ENCODE data around the gene STIL.

STIL gene

DNA sequence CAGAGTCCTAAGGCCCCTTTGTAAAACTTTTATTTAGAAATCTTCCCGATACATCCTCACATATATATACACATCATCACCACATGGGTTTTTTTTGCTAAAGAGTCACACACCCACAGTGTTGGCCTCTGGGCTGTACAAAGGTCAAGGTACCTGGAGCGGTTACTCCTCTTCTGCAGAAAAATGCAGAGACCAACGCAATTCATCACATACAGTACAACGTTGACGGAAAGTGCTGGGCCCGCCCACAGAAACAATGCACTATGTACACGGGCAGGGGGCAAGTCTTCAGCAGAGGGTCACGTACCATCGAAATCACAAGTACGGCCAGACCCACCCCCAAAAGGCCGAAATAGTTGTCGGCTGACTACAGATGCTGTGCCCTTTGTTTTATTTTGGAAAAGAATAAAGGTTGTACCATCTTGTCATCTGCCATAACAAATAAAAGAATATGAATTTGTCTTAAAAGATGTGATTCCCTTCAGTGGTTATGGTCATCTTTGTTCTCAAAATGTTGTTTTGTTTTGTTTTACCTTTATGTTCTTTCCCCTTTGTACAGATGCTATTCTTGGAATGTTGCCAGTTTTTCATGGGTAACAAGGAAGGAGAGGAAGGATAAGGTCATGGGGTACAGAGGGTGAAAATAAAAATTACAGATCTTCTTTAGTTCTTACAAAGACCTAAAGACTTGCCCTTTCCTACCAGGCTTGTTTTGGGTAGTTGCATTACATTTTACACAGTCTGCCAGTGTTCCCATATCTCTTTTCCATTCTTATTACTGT is 97.5 kb downstream of the STIL start:
- no peak overlapping the region for H3K9ac ChIP-seq (ENCODE audit: low read depth, low read length)
- H3K36me3 ChIP-seq (ENCODE audit: insufficient read depth, low read length): no peaks in the 10 kb centered on the region
- no peak overlapping the region for H3K27ac ChIP-seq (ENCODE audit: low read depth, low read length)
- H3K4me1 ChIP-seq (ENCODE audit: insufficient read depth, low read length): no peaks in the 10 kb centered on the region
- peaks cover 57% of the 10 kb centered on the region for H3K27me3 ChIP-seq (ENCODE audit: insufficient read depth, low read length)
- no peak overlapping the region for H3K4me3 ChIP-seq (ENCODE audit: low read length)
- H3K9me3 ChIP-seq (ENCODE audit: insufficient read depth, low read depth, low read length): no peaks in the 10 kb centered on the region
- WGBS: 92% methylated on average over 12 of the region's 12 CpGs

DNA sequence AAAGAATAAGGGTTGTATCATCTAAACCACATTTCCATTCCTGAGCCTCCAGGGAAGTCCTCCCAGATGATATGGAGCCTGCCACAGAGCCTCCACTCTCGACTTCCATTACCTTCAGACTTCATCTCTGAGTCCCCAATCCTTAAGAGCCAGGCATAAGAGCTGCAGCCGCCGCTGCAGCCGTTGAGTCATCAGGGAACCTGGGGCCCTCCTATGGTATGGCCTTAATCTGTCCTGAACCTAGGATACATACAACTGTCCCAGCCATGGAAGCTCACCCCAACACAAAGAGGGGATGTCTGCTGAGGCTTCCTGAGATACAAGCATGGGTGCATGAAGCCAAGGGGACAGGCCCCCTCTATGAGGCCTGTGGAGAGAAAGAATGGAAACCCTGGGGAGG is 98.2 kb downstream of the STIL start:
- H3K27me3 ChIP-seq (ENCODE audit: insufficient read depth, low read length): peaks cover 55% of the 10 kb centered on the region
- H3K27ac ChIP-seq (ENCODE audit: low read depth, low read length): no peak overlapping the region
- no peaks in the 10 kb centered on the region for H3K4me1 ChIP-seq (ENCODE audit: insufficient read depth, low read length)
- no peaks in the 10 kb centered on the region for H3K36me3 ChIP-seq (ENCODE audit: insufficient read depth, low read length)
- H3K9ac ChIP-seq (ENCODE audit: low read depth, low read length): no peak overlapping the region
- WGBS: 79% methylated on average over 4 of the region's 4 CpGs
- H3K9me3 ChIP-seq (ENCODE audit: insufficient read depth, low read depth, low read length): no peaks in the 10 kb centered on the region
- no peak overlapping the region for H3K4me3 ChIP-seq (ENCODE audit: low read length)

DNA sequence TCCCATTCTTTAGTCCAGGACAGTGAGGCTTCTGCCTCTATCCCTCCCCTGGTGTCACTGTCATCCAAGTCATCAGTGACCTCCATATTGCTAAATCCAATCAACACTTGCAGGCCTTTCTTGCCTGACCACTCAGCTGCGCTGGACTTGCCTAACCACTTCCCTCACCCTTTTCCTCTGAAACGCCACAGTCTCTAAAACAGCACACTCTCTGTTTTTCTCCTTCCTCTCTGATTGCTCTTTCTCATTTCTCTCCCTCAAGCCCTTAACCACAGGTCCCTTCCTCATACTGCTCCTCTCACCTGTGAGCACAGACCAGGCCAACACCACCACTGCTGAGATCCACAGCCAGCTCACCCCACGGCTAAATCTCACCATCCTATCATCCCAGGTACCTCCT is 99.4 kb downstream of the STIL start:
- no peak overlapping the region for H3K9ac ChIP-seq (ENCODE audit: low read depth, low read length)
- H3K4me3 ChIP-seq (ENCODE audit: low read length): no peak overlapping the region
- H3K27me3 ChIP-seq (ENCODE audit: insufficient read depth, low read length): peaks cover 57% of the 10 kb centered on the region
- WGBS: 88% methylated on average over 3 of the region's 3 CpGs
- H3K4me1 ChIP-seq (ENCODE audit: insufficient read depth, low read length): no peaks in the 10 kb centered on the region
- H3K36me3 ChIP-seq (ENCODE audit: insufficient read depth, low read length): no peaks in the 10 kb centered on the region
- no peak overlapping the region for H3K27ac ChIP-seq (ENCODE audit: low read depth, low read length)
- H3K9me3 ChIP-seq (ENCODE audit: insufficient read depth, low read depth, low read length): no peaks in the 10 kb centered on the region

DNA sequence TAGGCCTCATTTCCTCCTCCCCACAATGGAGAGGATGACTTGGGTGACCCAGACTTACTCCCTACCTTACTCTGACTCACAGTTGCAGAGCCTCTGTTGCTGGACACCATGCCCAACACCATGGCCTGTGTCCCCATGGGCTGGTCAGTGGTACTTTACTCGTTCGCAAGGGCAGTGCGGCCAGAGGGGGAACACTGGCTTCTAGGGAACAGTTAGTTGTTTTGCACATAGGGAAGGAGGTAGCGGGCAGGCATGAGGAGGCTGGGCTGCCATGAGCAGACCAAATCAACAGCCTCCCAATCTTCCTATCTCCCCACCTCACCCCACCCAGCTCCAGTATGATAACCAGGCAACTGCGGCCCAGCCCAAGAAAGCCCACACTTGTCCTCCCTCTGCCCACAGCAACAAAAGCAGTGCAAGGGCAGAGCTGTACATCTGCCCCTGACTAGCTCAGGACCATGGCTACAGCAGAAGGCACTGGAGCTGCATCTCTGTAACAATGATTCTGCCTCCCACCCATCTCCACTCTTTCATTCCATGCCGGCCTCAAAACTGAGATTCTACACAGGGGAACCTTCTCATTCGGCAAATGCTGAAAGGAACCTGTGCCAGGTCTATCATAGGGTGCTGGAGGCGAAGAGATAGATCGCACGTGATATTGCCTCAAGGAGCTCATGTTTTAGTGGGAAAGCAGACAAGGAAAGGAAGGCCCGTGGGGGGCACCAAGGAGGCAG is 100.5 kb downstream of the STIL start:
- Histone ChIP-seq H3K9ac (ENCODE audit: low read depth, low read length) (no peak overlapping the region), H3K4me1 (ENCODE audit: insufficient read depth, low read length) (0 out of 2 replicates have a peak, but pooled peaks cover 9% of the 10 kb centered on the region), H3K9me3 (ENCODE audit: insufficient read depth, low read depth, low read length) (no peaks in the 10 kb centered on the region), H3K27me3 (ENCODE audit: insufficient read depth, low read length) (peaks cover 57% of the 10 kb centered on the region), H3K27ac (ENCODE audit: low read depth, low read length) (no peak overlapping the region), H3K36me3 (ENCODE audit: insufficient read depth, low read length) (no peaks in the 10 kb centered on the region), H3K4me3 (ENCODE audit: low read length) (no peak overlapping the region)
- WGBS: 73% methylated on average over 10 of the region's 11 CpGs

DNA sequence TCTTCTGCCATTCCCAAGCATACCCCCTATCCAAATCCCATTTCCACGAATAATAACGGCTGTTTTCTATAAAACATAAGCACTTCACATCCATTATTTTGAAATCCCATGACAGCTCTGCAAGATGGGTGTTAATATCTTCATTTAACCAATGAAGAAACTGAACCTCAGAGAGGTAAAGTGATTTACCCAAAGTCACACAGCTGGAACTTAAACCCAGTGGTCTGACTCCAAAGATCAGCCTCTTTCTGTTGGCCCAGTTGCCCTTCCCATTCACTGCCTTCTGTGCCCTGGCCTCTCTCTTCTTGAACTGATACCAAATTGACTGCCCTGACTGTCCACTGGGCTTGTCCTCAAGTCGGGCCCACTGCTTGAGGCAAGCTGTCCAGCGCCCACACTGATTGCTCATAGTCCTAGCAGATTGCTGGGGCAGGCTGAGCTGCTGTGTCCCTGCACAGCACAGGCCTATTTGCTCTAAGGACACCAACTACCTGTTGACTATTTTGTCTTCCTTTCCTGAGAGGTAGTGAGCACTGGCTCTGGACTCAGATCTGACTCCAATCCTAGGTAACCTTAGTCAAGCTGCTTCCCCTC is 101.2 kb downstream of the STIL start:
- no peaks in the 10 kb centered on the region for H3K36me3 ChIP-seq (ENCODE audit: insufficient read depth, low read length)
- H3K4me1 ChIP-seq (ENCODE audit: insufficient read depth, low read length): peaks cover 15% of the 10 kb centered on the region; the same call in 1 of the 2 replicates
- no peak overlapping the region for H3K4me3 ChIP-seq (ENCODE audit: low read length)
- H3K27me3 ChIP-seq (ENCODE audit: insufficient read depth, low read length): peaks cover 57% of the 10 kb centered on the region
- no peak overlapping the region for H3K9ac ChIP-seq (ENCODE audit: low read depth, low read length)
- 92% methylated on average over 4 of the region's 4 CpGs for WGBS
- H3K27ac ChIP-seq (ENCODE audit: low read depth, low read length): no peak overlapping the region
- H3K9me3 ChIP-seq (ENCODE audit: insufficient read depth, low read depth, low read length): no peaks in the 10 kb centered on the region

DNA sequence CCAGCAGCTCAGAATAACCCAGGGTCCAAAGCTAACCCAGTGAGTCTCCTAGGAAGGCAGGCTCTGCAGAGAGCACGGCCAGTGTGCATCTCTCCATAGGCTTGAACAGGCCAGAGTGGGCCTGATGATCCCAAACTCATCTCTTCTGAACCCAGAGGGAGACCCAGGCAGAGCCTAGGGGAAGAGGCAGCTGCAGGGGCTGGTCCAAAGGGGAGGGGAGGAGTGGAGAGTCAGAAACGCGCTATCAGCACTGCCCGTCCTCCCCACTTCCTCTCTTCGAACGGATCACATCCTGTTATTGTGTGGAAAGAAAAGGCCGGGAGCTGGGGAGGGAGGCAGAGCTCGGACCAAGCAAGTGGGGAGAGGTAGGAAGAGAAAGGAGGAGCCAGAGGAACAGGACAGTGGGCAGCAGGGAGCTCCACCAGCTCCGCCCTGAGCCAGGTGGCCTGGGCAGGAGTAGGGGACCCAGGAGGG is 102.1 kb downstream of the STIL start:
- H3K4me1 ChIP-seq (ENCODE audit: insufficient read depth, low read length): peaks cover 15% of the 10 kb centered on the region; the same call in 1 of the 2 replicates
- WGBS: 62% methylated on average over 9 of the region's 9 CpGs
- H3K27me3 ChIP-seq (ENCODE audit: insufficient read depth, low read length): peaks cover 62% of the 10 kb centered on the region
- no peak overlapping the region for H3K27ac ChIP-seq (ENCODE audit: low read depth, low read length)
- H3K36me3 ChIP-seq (ENCODE audit: insufficient read depth, low read length): no peaks in the 10 kb centered on the region
- no peak overlapping the region for H3K9ac ChIP-seq (ENCODE audit: low read depth, low read length)
- H3K9me3 ChIP-seq (ENCODE audit: insufficient read depth, low read depth, low read length): no peaks in the 10 kb centered on the region
- no peak overlapping the region for H3K4me3 ChIP-seq (ENCODE audit: low read length)

DNA sequence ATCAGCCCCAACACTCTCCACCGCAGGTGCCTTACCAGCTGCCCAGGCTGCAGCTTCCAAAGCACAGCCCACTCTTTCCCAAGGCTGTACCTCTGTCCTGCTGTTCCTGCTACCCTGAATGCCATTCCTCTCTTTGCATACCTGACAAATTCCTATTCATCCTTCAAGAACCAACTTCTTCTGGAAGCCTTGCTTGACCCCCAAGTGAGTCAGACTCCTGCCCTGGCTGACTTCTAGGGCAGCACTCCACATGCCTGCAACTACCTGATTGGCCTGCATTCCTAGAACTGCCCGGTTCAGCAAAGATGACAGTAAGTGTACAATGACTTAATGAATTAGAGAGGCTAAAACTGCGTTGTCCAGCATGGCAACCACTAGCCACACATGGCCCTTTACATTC is 103.3 kb downstream of the STIL start:
- Histone ChIP-seq H3K4me1 (ENCODE audit: insufficient read depth, low read length) (peaks cover 15% of the 10 kb centered on the region; the same call in 1 of the 2 replicates), H3K4me3 (ENCODE audit: low read length) (no peak overlapping the region), H3K36me3 (ENCODE audit: insufficient read depth, low read length) (no peaks in the 10 kb centered on the region), H3K27me3 (ENCODE audit: insufficient read depth, low read length) (peaks cover 62% of the 10 kb centered on the region), H3K27ac (ENCODE audit: low read depth, low read length) (no peak overlapping the region), H3K9me3 (ENCODE audit: insufficient read depth, low read depth, low read length) (no peaks in the 10 kb centered on the region), H3K9ac (ENCODE audit: low read depth, low read length) (no peak overlapping the region)
- WGBS: 79% methylated on average over 3 of the region's 3 CpGs

DNA sequence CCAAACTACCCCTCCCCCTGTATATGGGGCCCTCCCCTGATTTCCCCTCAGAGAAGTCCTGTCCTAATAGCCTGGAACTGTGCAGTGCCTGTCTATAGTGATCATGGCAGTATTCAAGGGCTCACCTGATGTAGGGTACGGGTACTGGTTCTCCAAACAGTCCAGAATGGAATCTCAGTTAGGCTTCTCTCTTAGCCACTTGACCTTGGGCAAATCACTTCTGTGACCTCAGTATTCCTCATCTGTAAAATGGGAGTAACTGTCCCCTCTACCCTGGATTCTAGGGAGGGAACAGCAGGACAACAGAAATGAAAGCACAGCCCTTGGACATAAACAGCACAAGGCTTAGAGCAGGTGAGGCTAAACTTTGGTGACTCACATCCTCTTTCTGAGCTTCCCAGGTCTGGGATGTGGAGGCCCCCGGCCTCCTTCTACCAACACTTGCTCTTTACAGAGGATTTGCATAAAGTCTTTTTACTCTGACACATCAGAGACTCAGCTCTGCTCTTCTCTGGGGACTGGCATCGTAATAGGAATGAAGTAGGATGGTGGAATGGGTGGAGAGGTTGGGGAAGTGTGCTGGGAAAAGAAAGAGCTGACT is 104.1 kb downstream of the STIL start:
- Histone ChIP-seq H3K9me3 (ENCODE audit: insufficient read depth, low read depth, low read length) (no peaks in the 10 kb centered on the region), H3K9ac (ENCODE audit: low read depth, low read length) (no peak overlapping the region), H3K4me1 (ENCODE audit: insufficient read depth, low read length) (peaks cover 15% of the 10 kb centered on the region; the same call in 1 of the 2 replicates), H3K4me3 (ENCODE audit: low read length) (no peak overlapping the region), H3K27ac (ENCODE audit: low read depth, low read length) (no peak overlapping the region), H3K36me3 (ENCODE audit: insufficient read depth, low read length) (no peaks in the 10 kb centered on the region), H3K27me3 (ENCODE audit: insufficient read depth, low read length) (peaks cover 60% of the 10 kb centered on the region)
- WGBS: 53% methylated on average over 3 of the region's 3 CpGs

DNA sequence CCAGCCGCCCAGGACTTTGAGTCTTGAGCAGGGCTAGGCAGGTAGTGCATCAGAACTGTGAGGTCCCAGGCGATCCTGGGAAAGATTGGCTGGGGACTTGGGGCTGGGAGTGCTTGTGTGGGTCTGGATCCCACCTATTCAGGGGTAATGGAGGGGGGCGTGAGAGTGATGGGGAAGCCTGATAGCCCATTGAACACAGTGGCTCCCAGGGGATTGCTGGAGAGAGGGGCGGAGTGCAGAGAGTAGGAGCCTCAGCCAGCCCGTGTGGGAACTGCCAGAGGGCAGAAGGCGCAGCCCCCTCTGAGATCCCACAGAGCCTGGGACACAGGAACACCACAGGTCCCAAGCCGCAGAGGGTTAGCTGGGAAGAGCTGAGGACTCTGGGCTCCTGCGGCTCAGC is 104.9 kb downstream of the STIL start:
- Histone ChIP-seq H3K27me3 (ENCODE audit: insufficient read depth, low read length) (peaks cover 58% of the 10 kb centered on the region), H3K36me3 (ENCODE audit: insufficient read depth, low read length) (no peaks in the 10 kb centered on the region), H3K4me3 (ENCODE audit: low read length) (no peak overlapping the region), H3K27ac (ENCODE audit: low read depth, low read length) (no peak overlapping the region), H3K9me3 (ENCODE audit: insufficient read depth, low read depth, low read length) (no peaks in the 10 kb centered on the region), H3K9ac (ENCODE audit: low read depth, low read length) (no peak overlapping the region), H3K4me1 (ENCODE audit: insufficient read depth, low read length) (peaks cover 15% of the 10 kb centered on the region; the same call in 1 of the 2 replicates)
- 41% methylated on average over 8 of the region's 8 CpGs for WGBS

DNA sequence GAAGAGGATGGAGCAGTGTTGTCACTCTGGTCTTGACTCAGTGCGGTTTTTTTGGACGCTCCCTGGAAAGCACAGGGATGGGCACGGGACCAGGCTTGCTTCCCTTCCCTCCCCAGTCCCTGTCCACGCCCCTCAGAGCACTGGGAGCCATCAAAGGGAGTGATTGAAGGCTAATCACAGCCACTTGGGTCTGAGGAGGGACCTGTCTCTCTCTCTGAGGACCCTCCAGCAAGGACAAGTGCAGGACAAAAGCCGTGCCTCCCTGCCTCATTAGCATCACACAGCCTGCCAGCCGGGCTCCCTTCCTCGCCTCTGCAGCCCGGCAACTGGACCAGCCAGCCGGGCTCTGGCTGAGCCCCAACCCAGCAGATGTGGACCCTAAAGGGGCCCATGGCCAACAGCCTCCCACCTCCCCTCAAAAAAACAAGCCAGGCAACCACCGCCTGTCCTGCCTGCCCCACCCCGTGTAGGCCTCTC is 105.5 kb downstream of the STIL start:
- H3K4me3 ChIP-seq (ENCODE audit: low read length): peak overlapping the region; percentile 26; the same call in 1 of the 2 replicates
- no peaks in the 10 kb centered on the region for H3K36me3 ChIP-seq (ENCODE audit: insufficient read depth, low read length)
- no peaks in the 10 kb centered on the region for H3K9me3 ChIP-seq (ENCODE audit: insufficient read depth, low read depth, low read length)
- 5% methylated on average over 11 of the region's 11 CpGs for WGBS
- H3K9ac ChIP-seq (ENCODE audit: low read depth, low read length): no peak overlapping the region
- peaks cover 15% of the 10 kb centered on the region; the same call in 1 of the 2 replicates for H3K4me1 ChIP-seq (ENCODE audit: insufficient read depth, low read length)
- H3K27ac ChIP-seq (ENCODE audit: low read depth, low read length): no peak overlapping the region
- peaks cover 58% of the 10 kb centered on the region for H3K27me3 ChIP-seq (ENCODE audit: insufficient read depth, low read length)

All from HUES64 (cell line).